ENCODE data around the gene CC2D2B. TPM values are rescaled to one million over a fixed set of nuclear protein-coding genes. Genes with fewer than 3 reads are reported as not detected.
"Not testable (repeated sequence)": the region's sequence is repeated elsewhere in the genome, so short reads cannot be mapped to it uniquely, and the experiment has no call there.

The CC2D2B gene
- total and polyA plus RNA-seq, 2 of the 8 experiments (the other 6 are each of a cell fraction or from before 2014, with no cell fraction given), result 0.09 to 0.71 TPM

DNA sequence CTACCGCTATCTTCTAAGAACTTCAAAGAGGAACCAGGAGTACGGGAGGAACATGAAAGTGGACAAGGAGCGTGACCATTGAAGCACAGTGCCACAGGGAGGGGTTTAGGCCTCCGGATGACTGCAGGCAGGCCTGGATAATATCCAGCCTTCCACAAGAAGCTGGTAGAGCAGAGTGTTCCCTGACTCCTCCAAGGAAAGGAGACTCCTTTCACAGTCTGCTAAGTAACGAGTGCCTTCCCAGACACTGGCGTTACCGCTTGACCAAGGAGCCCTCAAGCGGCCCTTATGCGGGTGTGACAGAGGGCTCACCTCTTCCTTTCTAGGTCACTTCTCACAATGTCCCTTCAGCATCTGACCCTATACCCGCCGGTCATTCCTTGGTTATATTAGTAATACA, 86.6 kb downstream of the CC2D2B start:
- FAIRE-seq; H3K4ac ChIP-seq (replicated peaks; ENCODE audit: insufficient read length, low read depth, low read length); DNase-seq (ENCODE audit: low read depth in 1 of 2, low spot score in 2 of 2); H2BK15ac ChIP-seq (ENCODE audit: low read length); H3K36me3 ChIP-seq (ENCODE audit: control insufficient read depth in 2 of 4, insufficient read depth in 4 of 4, low read length in 3 of 4); H2AFZ ChIP-seq (ENCODE audit: low read length); H3K79me1 ChIP-seq (ENCODE audit: low read depth, low read length); H3K14ac ChIP-seq (ENCODE audit: insufficient read length); H3K27me3 ChIP-seq (replicated peaks in 1 of 4; ENCODE audit: control insufficient read depth in 3 of 4, extremely low read depth in 1 of 4, insufficient read depth in 3 of 4, low read length in 3 of 4); H3K23me2 ChIP-seq (ENCODE audit: low read depth, low read length); H3K79me2 ChIP-seq (ENCODE audit: control insufficient read depth in 1 of 2, insufficient read depth in 2 of 2, low read length in 2 of 2); H4K5ac ChIP-seq (ENCODE audit: insufficient read length, low read depth, low read length); H3K4me2 ChIP-seq (ENCODE audit: insufficient read depth in 1 of 2, low read depth in 2 of 2, low read length in 2 of 2); H3K9ac ChIP-seq (replicated peaks in 1 of 4; ENCODE audit: extremely low read depth in 1 of 4, low read depth in 3 of 4, low read length in 3 of 4); H3K9me3 ChIP-seq (ENCODE audit: insufficient read depth in 2 of 2, low read depth in 1 of 2, low read length in 1 of 2); H4K8ac ChIP-seq (ENCODE audit: extremely low read depth, insufficient read depth, low read length); H4K91ac ChIP-seq (replicated peaks; ENCODE audit: insufficient read length, low read length); H3K56ac ChIP-seq (replicated peaks; ENCODE audit: insufficient read length, low read depth, low read length); H3K4me1 ChIP-seq (replicated peaks in 1 of 4; ENCODE audit: control insufficient read depth in 3 of 4, insufficient read depth in 4 of 4, low read length in 3 of 4); H2BK5ac ChIP-seq (ENCODE audit: low read depth, low read length); H4K20me1 ChIP-seq (replicated peaks in 1 of 2; ENCODE audit: control insufficient read depth in 1 of 2, insufficient read depth in 2 of 2, low read length in 2 of 2); H2AK5ac ChIP-seq (ENCODE audit: low read depth, low read length); H2BK120ac ChIP-seq (replicated peaks; ENCODE audit: low read depth, low read length); POLR2A ChIA-PET (ENCODE audit: partially characterized antibody); H3K23ac ChIP-seq (ENCODE audit: insufficient read length); CTCF ChIA-PET (ENCODE audit: partially characterized antibody); H3K4me3 ChIP-seq (ENCODE audit: extremely low read depth in 1 of 4, insufficient read depth in 2 of 4, low read depth in 3 of 4, low read length in 4 of 4); H3K18ac ChIP-seq (ENCODE audit: extremely low read depth, low read length); H2BK12ac ChIP-seq (ENCODE audit: low read depth, low read length); H3K27ac ChIP-seq (ENCODE audit: low read depth, low read length); H2BK20ac ChIP-seq (ENCODE audit: low read length): not testable (repeated sequence)
- WGBS, 2 experiments (ENCODE audit: extremely low coverage in 1 of 2, insufficient coverage in 1 of 2, insufficient read length in 1 of 2, insufficient replicate concordance in 2 of 2, low coverage in 1 of 2, low lambda C conversion rate in 2 of 2, missing lambda C conversion rate in 1 of 2), result 92% methylated on average over 11 of the region's 11 CpGs; no CpG with 5 or more reads in 1 of the 2 experiments

All from H1 (cell line).